Progenitor cell of endocrine pancreas (in vitro differentiated cells): ENCODE data around the gene BTNL8. TPM values are rescaled to one million over a fixed set of nuclear protein-coding genes. Genes with fewer than 3 reads are reported as not detected.
A peak's percentile ranks its signal among the peaks of the same experiment; 100 is the strongest.

ENCODE experiments used
- DNase-seq: peaks from one replicate; pipeline ENCODE4 v3.0.0; 2021; ENCODE audit warnings: low spot score; ENCODE audit not compliant: unreplicated experiment
- H3K27ac Mint-ChIP-seq: 2 replicates; pipeline ENCODE4 v1.8.0; 2021; ENCODE audit warnings: mild to moderate bottlenecking, moderate library complexity, mixed read lengths
- H3K27me3 Mint-ChIP-seq: 2 replicates; pipeline ENCODE4 v1.8.0; 2021; ENCODE audit warnings: mixed read lengths
- H3K36me3 Mint-ChIP-seq: 2 replicates; pipeline ENCODE4 v1.8.0; 2022; ENCODE audit warnings: mixed read lengths; ENCODE audit not compliant: insufficient read depth
- H3K4me1 Mint-ChIP-seq: 2 replicates; pipeline ENCODE4 v1.8.0; 2021; ENCODE audit warnings: low read depth, mixed read lengths
- H3K4me3 Mint-ChIP-seq: 2 replicates; pipeline ENCODE4 v1.8.0; 2021; ENCODE audit warnings: low read depth, mild to moderate bottlenecking, moderate library complexity, mixed read lengths
- H3K9me3 Mint-ChIP-seq: 2 replicates; pipeline ENCODE4 v1.8.0; 2021; ENCODE audit warnings: low read depth, mixed read lengths
- CTCF ChIP-seq: fragments of 200-600 bp; sonication (generic); IDR thresholded peaks from one replicate; pipeline ENCODE4 v1.5.0; 2021; ENCODE audit warnings: antibody characterized with exemption, mild to moderate bottlenecking; ENCODE audit not compliant: unreplicated experiment
- total RNA-seq: library from RNA; stranded (reverse); gene quantifications from 2 replicates; pipeline ENCODE4 v1.2.1, GENCODE V29; 2021

The BTNL8 gene
- total RNA-seq, 1 donor from 2014 or later = not detected

- no peak overlapping the region for H3K27ac Mint-ChIP-seq
- TF ChIP-seq CTCF = no peak
- no peak overlapping the region for H3K4me3 Mint-ChIP-seq
- no peaks in the 10 kb centered on the region for H3K4me1 Mint-ChIP-seq
- no peaks in the 10 kb centered on the region for H3K9me3 Mint-ChIP-seq
- H3K36me3 Mint-ChIP-seq = no peaks in the 10 kb centered on the region
- H3K27me3 Mint-ChIP-seq = peaks cover 6% of the 10 kb centered on the region
- no peak for DNase-seq
These were observed 9.4 kb downstream of the BTNL8 start for GRCh38 chr5:180908400-180908799.

- no peaks in the 10 kb centered on the region for H3K36me3 Mint-ChIP-seq
- no peak for DNase-seq
- H3K4me3 Mint-ChIP-seq = no peak overlapping the region
- TF ChIP-seq CTCF = no peak
- H3K4me1 Mint-ChIP-seq = no peaks in the 10 kb centered on the region
- H3K27me3 Mint-ChIP-seq = peaks cover 6% of the 10 kb centered on the region
- no peaks in the 10 kb centered on the region for H3K9me3 Mint-ChIP-seq
- H3K27ac Mint-ChIP-seq = no peak overlapping the region
These were observed 10.2 kb downstream of the BTNL8 start for GRCh38 chr5:180908998-180909731.

GRCh38 chr5:180909782-180910181 lies 10.8 kb downstream of the BTNL8 start:
- Mint-ChIP-seq H3K4me3 (no peak overlapping the region), H3K9me3 (no peaks in the 10 kb centered on the region), H3K4me1 (no peaks in the 10 kb centered on the region), H3K36me3 (no peaks in the 10 kb centered on the region), H3K27ac (no peak overlapping the region), H3K27me3 (peaks cover 6% of the 10 kb centered on the region)
- no peak for TF ChIP-seq CTCF
- no peak for DNase-seq

GRCh38 chr5:180910182-180910581 lies 11.2 kb downstream of the BTNL8 start:
- Mint-ChIP-seq H3K36me3 (no peaks in the 10 kb centered on the region), H3K4me1 (no peaks in the 10 kb centered on the region), H3K27ac (no peak overlapping the region), H3K9me3 (no peaks in the 10 kb centered on the region), H3K4me3 (no peak overlapping the region), H3K27me3 (peaks cover 6% of the 10 kb centered on the region)
- no peak for TF ChIP-seq CTCF
- DNase-seq = no peak

GRCh38 chr5:180910735-180911134 lies 11.8 kb downstream of the BTNL8 start:
- peaks cover 6% of the 10 kb centered on the region for H3K27me3 Mint-ChIP-seq
- no peaks in the 10 kb centered on the region for H3K36me3 Mint-ChIP-seq
- H3K9me3 Mint-ChIP-seq = no peaks in the 10 kb centered on the region
- TF ChIP-seq CTCF = no peak
- H3K4me3 Mint-ChIP-seq = no peak overlapping the region
- H3K27ac Mint-ChIP-seq = peak overlapping the region; percentile 26
- no peaks in the 10 kb centered on the region for H3K4me1 Mint-ChIP-seq
- no peak for DNase-seq
